WERI-Rb-1 (cell line): ENCODE measurements around the gene FBXW10.
"Not testable (repeated sequence)": the region's sequence is repeated elsewhere in the genome, so short reads cannot be mapped to it uniquely, and the experiment has no call there.

Experiments used
- DNase-seq: peaks from one replicate; pipeline ENCODE4 v3.0.0-alpha.2; 2020
- H3K27ac ChIP-seq: fragments of 250-450 bp; sonication (Bioruptor Pico); 2 replicates; pipeline ENCODE4 v1.5.1; 2020; ENCODE audit warnings: mild to moderate bottlenecking, moderate library complexity
- H3K27me3 ChIP-seq: fragments of 250-450 bp; sonication (Bioruptor Pico); 2 replicates; pipeline ENCODE4 v1.5.1; 2021; ENCODE audit warnings: mild to moderate bottlenecking, low read depth, moderate library complexity; ENCODE audit not compliant: insufficient read depth, severe bottlenecking
- H3K36me3 ChIP-seq: fragments of 250-450 bp; sonication (Bioruptor Pico); 2 replicates; pipeline ENCODE4 v1.5.1; 2020; ENCODE audit warnings: mild to moderate bottlenecking, moderate library complexity
- H3K4me3 ChIP-seq: 2 replicates; pipeline ENCODE4 v1.5.1; 2011; ENCODE audit warnings: low read depth, mild to moderate bottlenecking, control low read depth, low read length
- H3K9me3 ChIP-seq: fragments of 250-450 bp; sonication (Bioruptor Pico); 2 replicates; pipeline ENCODE4 v1.5.1; 2021; ENCODE audit warnings: mild to moderate bottlenecking, moderate library complexity; ENCODE audit not compliant: severe bottlenecking

FBXW10 gene

DNA sequence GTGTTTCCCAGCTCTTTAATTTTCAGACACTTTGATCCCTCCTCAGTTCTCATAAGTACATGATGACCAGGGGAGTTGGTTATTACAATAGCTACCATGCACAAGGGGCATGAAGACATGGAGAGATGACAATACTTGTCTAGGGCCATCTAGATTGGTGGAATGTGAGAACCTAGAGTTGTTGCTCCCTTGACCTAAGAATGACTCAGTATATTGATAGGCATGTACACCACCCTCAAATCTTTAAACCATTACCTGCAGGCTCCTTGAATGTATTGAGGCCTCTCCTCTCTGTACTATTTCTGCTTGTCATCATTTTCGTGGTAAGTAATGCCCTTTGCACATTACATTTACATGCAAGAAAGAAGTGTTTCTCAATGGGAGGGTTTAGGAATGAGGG lies 20.3 kb upstream of the FBXW10 start:
- not testable (repeated sequence) for H3K36me3 ChIP-seq, H3K4me3 ChIP-seq, H3K9me3 ChIP-seq, DNase-seq, H3K27ac ChIP-seq, H3K27me3 ChIP-seq

DNA sequence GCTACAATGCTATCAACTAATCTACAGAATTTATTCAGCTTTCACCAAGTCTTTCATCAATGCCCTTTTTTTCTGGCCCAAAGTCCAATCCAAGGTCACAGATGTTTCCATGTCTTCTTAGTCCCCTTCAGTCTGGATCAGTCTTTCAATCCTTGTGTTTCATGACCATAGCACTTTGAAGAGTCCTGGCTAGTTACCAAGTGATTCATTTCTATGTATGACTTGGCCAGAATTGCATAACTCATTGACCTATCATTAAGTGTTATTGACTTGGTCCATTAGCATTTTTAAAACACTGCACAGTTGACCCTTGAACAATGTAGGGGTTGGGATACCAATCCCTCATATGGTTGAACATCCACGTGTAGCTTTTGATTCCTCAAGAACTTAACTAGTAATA lies 11.4 kb upstream of the FBXW10 start:
- H3K9me3 ChIP-seq, H3K27ac ChIP-seq, H3K4me3 ChIP-seq, H3K36me3 ChIP-seq, H3K27me3 ChIP-seq, DNase-seq: not testable (repeated sequence)

DNA sequence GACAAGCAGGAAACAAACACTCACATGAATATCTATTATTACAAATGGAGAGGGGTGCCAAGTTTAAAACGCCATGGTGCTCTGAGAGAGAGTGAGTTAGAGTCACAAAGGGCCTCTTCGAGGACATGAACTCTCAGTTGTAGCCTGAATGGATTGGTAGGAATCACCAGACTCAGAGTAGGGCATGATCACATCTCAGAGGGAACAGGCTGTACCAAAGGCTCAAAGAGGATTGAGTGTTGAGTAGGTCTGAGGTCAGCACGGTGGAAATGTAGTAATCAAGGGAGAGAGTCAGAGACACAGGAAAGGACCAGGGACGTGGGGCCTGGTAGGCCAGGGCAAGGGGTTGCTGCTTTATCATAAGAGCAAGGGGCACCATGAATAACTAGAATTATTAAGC lies 10.5 kb upstream of the FBXW10 start:
- H3K4me3 ChIP-seq, H3K36me3 ChIP-seq, DNase-seq, H3K27me3 ChIP-seq, H3K27ac ChIP-seq, H3K9me3 ChIP-seq: not testable (repeated sequence)

DNA sequence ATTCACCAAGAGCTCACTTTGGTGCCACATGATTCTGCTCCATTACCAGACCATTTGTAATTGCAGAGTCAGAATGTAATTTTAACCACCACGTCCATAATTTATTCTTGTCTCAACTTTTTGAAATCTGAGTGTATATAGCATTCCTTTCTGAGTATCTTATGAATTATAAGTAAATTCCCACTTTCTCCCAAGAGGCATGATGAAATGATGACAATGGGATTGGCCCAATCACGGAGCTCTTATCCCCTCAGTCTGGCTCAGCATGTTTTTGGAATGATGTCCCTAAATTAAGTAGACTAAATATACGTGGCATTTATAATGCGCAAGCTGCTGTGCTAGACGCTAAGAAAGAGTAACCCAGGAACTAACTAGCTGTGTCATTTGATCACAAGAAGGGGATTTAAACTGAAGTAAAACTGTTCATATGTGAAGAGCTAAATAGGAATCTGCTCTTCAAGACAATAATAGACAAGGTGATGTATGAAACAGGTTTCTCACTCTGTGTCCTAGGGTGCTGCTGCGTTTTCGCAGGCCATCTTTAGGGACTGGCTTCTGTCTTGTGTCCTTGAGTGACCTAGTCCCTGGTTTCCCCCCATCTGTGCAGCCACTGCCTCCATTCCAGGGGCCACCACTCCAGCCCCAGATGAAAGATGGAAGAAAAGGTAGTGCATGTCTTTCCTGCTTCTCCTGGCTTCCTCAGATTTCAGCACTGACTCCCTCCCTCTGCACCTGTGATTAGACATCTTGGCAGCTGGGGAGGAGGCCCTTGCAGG lies 4.0 kb upstream of the FBXW10 start:
- not testable (repeated sequence) for H3K27ac ChIP-seq, DNase-seq, H3K27me3 ChIP-seq, H3K4me3 ChIP-seq, H3K36me3 ChIP-seq, H3K9me3 ChIP-seq

DNA sequence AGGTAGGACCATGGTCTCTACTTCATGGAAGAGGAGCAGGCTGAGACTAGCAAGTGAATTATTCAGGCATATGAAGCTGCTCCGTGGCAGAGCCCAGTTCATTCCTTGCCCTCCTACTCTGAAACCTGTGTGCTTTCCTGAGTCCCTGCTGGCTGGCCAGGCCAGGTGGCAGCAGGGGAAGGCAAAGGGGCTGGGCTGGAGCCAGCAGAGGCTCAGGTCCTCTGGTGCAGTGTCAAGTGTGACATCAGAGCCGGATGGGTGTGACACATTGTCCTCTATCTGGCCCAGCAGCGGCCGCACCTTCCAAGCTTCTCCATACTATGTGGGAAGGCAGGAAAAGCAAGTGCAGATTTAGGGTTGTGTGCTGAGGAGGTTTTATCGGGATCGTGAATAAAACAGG lies 2.6 kb upstream of the FBXW10 start:
- H3K27ac ChIP-seq, H3K27me3 ChIP-seq, H3K4me3 ChIP-seq, H3K9me3 ChIP-seq, H3K36me3 ChIP-seq, DNase-seq: not testable (repeated sequence)

DNA sequence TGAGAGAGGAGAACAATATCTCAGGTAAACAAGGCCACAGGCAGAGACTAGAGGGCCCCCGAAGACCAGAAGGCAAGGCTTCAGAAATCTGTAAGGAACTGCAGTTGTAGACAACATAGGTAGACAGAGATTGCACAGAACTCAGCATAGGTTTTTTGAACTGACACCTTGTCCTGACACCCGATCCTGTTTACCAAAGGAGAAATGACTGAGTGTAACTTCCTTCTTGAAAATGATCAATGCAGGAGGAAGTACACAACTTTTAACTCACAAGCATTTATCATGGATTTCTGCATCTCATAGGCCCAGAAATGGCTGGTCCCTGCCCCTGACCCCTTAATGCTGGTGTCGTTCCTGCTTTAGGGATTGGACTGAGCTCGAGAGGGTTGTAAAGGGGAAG lies 872 bp downstream of the FBXW10 start:
- not testable (repeated sequence) for H3K4me3 ChIP-seq, DNase-seq, H3K9me3 ChIP-seq, H3K27ac ChIP-seq, H3K27me3 ChIP-seq, H3K36me3 ChIP-seq

DNA sequence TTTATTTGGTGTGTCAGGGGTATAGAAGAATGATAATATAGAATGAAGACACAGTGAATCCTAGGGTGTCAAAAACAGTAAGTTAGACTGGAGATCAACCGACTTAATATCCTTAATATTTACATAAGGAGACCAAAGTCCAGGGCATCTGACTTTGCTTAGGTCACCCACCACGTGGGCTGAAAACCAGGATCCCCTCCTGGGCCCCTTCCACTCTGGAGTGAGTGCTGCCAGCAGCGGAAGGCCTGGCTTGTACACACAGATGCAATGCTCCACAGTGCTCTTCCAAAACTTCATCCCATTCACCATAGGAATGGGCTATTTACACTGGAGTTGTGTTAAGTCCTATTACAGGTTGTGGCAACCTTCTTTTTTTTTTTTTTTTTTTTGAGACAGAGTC lies 2.7 kb downstream of the FBXW10 start:
- H3K9me3 ChIP-seq, H3K27ac ChIP-seq, H3K4me3 ChIP-seq, DNase-seq, H3K36me3 ChIP-seq, H3K27me3 ChIP-seq: not testable (repeated sequence)

DNA sequence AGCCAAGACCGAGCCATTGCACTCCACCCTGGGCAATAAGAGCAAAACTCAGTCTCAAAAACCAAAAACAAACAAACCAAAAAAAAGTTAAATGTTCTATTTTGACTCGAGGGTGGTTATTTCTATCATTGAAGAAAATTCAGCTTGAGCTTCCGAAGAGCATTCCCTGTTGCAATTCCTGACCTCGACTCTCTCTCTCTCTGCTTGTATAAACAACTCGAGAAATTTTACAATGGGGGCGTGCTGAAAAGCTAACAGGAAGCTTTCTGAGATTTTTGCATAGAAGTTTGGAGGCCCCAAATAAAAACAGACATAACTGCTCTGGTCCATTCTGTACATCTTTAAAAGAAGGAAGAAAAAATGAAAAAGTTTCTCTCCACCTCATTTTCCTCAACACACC lies 3.6 kb downstream of the FBXW10 start:
- not testable (repeated sequence) for H3K4me3 ChIP-seq, H3K9me3 ChIP-seq, DNase-seq, H3K36me3 ChIP-seq, H3K27me3 ChIP-seq, H3K27ac ChIP-seq

DNA sequence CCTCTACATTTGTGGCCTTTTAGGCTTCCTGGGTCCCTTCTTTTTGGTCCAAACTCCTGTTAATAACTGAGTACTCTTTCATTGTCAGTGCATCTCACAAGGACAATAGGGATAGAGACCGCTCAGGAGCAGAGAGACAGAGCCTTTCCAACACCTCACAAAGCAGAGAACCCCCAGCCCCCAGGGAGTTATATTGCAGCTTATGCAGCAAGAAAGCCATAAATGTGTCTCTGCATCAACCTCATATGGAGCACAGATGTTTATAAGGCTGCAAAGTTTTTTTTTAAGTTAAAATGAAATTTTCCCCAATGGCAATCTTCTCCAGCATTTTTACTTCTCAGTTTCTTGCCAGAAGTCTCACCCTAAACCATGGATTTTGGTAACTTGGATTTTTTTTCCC lies 6.4 kb downstream of the FBXW10 start:
- not testable (repeated sequence) for DNase-seq, H3K27ac ChIP-seq, H3K4me3 ChIP-seq, H3K36me3 ChIP-seq, H3K9me3 ChIP-seq, H3K27me3 ChIP-seq

DNA sequence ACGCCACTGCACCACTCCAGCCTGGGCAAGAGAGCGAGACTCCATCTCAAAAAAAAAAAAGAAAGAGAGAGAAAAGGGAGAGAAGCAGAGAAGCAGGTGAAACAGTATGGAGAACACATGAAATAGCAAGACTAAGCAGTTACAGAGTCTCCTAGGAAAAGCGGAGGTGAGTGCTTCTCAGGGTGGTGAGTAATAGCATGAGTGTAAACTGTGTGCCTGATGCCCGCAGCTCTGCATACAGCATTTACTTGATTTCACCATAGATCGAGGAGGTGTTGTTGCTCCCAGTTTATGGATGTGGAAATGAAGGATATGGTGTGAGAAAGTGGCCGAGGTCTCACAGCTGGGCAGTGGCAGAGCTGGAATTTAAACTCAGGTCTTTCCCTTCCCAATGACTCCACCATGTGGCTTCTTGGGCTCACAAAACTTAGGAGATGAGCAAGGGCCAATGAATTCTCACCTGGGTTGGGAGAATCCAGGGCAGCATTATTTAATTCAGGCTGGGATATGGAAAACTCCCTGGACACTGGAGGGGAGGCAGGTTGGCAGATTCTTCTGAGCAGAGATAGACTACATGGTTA lies 10.1 kb downstream of the FBXW10 start:
- not testable (repeated sequence) for H3K27me3 ChIP-seq, H3K27ac ChIP-seq, H3K36me3 ChIP-seq, H3K4me3 ChIP-seq, DNase-seq, H3K9me3 ChIP-seq

DNA sequence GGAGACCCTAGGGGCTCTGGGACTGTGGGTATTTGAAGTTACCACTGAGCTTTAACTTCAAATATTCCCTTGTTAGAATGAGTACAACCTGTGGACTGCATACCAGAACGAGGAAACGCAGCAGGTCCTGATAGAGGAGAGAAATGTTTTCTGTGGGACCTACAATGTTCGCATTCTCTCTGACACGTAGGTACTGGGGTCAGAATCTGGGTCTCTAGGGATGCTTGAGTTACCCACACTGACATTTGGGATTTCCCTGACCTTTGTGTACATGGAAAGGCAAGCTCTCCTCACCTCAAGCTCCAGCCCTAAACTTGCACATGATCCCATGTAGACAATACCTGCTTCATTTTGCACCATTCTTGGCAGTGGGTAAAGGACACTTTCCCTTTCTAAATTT lies 12.1 kb downstream of the FBXW10 start:
- H3K27ac ChIP-seq: not testable (repeated sequence)

DNA sequence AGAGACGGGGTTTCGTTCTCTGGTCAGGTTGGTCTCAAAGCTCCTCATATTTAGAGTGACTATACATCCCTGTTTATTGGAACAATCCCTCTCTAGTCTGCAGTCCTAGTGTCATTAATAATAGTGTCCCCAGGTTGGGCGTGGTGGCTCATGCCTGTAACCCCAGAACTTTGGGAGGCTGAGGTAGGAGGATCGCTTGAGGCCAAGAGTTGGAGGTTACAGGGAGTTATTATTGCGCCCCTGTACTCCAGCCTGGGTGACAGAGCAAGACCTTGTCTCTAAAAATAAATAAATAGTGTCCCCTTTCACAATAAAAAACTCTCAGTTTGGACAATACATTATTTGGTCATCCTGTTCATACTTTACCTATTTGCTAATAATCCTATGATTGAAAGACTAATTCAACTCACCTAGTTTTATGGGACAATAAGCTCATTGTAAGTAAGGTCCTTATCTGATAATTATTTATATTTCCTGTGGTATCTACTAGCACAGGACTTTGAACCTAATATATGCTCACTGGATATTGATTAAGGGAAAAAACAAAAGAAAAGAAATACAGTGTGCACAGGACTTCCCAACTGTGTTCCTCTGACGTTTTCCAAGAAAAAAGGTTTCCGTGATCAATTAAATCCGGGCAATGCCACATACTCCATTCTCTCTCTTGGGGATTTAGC lies 13.7 kb downstream of the FBXW10 start:
- DNase-seq: not testable (repeated sequence)

More for the DNA sequence above, 12.1 kb downstream of the FBXW10 start:
- H3K4me3 ChIP-seq, H3K27me3 ChIP-seq, H3K36me3 ChIP-seq, DNase-seq, H3K9me3 ChIP-seq: not testable (repeated sequence)

DNA sequence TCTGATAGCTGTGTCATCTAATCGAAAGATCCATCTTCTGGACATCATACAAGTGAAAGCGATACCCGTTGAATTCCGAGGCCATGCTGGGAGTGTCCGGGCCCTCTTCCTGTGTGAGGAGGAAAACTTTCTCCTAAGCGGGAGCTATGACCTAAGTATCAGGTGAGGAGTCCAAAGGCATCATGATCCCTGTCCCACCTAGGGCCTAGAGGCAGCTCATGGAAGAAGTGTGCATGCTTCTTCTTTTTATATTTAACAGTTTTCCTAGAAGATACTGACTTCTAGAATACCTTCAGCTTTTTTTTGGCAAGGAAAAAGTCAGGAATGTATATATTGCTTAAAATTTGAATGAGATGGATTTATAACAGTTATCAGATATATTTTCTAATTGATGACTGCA lies 14.5 kb downstream of the FBXW10 start:
- H3K4me3 ChIP-seq, H3K9me3 ChIP-seq, DNase-seq, H3K36me3 ChIP-seq, H3K27me3 ChIP-seq, H3K27ac ChIP-seq: not testable (repeated sequence)

More for the DNA sequence above, 13.7 kb downstream of the FBXW10 start:
- H3K4me3 ChIP-seq, H3K27ac ChIP-seq, H3K9me3 ChIP-seq, H3K36me3 ChIP-seq, H3K27me3 ChIP-seq: not testable (repeated sequence)

DNA sequence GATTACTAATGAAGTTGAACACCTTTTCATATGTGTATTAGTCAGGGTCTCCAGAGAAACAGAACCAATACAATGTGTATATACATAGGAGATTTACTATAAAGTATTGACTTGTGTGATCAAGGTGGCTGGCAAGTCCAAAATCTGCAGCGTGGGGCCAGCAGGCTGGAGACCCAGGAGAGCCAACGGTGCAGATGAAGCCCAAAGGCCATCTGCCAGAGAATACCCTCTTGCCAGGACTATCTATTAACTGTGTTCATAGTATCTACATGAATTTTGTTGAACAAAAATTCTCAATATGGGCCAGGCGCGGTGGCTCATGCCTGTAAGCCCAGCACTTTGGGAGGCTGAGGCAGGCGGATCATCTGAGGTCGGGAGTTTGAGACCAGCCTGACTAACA lies 16.4 kb downstream of the FBXW10 start:
- not testable (repeated sequence) for H3K27me3 ChIP-seq, DNase-seq, H3K36me3 ChIP-seq, H3K4me3 ChIP-seq, H3K27ac ChIP-seq, H3K9me3 ChIP-seq

DNA sequence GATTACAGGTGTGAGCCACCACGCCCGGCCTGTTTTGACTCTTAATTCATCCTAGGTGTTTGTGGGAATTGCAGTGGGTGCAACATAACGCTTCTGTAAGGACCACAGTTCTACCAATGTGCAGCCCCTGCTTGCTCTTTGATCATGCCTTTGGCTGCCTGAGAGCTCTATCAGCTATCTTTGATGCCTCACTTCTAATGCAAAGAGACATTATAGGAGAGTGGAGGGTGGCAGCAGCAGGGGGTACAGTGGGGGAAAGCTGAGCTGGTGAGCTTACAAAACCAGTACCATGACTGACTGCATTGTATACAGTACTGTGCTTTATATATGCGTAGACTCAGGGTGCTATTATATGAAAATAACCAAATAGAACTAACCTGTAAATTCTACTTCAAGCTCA lies 26.7 kb downstream of the FBXW10 start:
- not testable (repeated sequence) for H3K27ac ChIP-seq, H3K36me3 ChIP-seq, H3K4me3 ChIP-seq, H3K9me3 ChIP-seq, DNase-seq, H3K27me3 ChIP-seq
